Measurements from ENCODE around the gene MUC22.

Gene MUC22

GRCh38 chr6:31075528-31075927 lies 65.3 kb downstream of the MUC22 start:
- no peak for DNase-seq

- no peak for DNase-seq
Measured at GRCh38 chr6:31076611-31077010, 66.3 kb downstream of the MUC22 start.

GRCh38 chr6:31079656-31080261 lies 69.5 kb downstream of the MUC22 start:
- DNase-seq = peak in 44 of 56 donors; percentile 16 to 88 (median 46)

- DNase-seq = no peak
Measured at GRCh38 chr6:31081872-31082271, 71.6 kb downstream of the MUC22 start.

- DNase-seq = peak in 11 of 56 donors; percentile 1 to 32 (median 6)
Measured at GRCh38 chr6:31083742-31084354, 73.6 kb downstream of the MUC22 start.
